HAP-1 (cell line): Measurements from ENCODE around the gene KRT4.

Experiments
- DNase-seq, 2 experiments: peaks; one replicate each; pipeline ENCODE4 v3.0.0-alpha.2; 2016 to 2020; ENCODE audit warnings: low spot score in 2 of 2
- H3K27me3 ChIP-seq: fragments of 250-450 bp; sonication (Bioruptor Pico); 2 replicates; pipeline ENCODE4 v1.5.1; 2020; ENCODE audit warnings: low read depth, mild to moderate bottlenecking, moderate library complexity
- H3K36me3 ChIP-seq: fragments of 250-450 bp; sonication (Bioruptor Pico); replicated peaks from 2 replicates; pipeline ENCODE4 v1.5.1; 2020; ENCODE audit warnings: mild to moderate bottlenecking
- H3K4me1 ChIP-seq: fragments of 250-450 bp; sonication (Bioruptor Pico); 2 replicates; pipeline ENCODE4 v1.5.1; 2020; ENCODE audit warnings: mild to moderate bottlenecking
- H3K4me3 ChIP-seq: fragments of 250-450 bp; sonication (Bioruptor Pico); 2 replicates; pipeline ENCODE4 v1.5.1; 2020; ENCODE audit warnings: mild to moderate bottlenecking, moderate library complexity
- H3K9me3 ChIP-seq: fragments of 250-450 bp; sonication (Bioruptor Pico); 2 replicates; pipeline ENCODE4 v1.5.1; 2020; ENCODE audit warnings: mild to moderate bottlenecking, moderate library complexity
- in situ Hi-C: fragments of 300-500 bp; cut with MboI; formaldehyde crosslinking; loops from 3 replicates; pipeline ENCODE4 v1.14.3; 2020; ENCODE audit warnings: low sequenced_read_pairs, inconsistent platforms, mixed read lengths

The KRT4 gene

DNA sequence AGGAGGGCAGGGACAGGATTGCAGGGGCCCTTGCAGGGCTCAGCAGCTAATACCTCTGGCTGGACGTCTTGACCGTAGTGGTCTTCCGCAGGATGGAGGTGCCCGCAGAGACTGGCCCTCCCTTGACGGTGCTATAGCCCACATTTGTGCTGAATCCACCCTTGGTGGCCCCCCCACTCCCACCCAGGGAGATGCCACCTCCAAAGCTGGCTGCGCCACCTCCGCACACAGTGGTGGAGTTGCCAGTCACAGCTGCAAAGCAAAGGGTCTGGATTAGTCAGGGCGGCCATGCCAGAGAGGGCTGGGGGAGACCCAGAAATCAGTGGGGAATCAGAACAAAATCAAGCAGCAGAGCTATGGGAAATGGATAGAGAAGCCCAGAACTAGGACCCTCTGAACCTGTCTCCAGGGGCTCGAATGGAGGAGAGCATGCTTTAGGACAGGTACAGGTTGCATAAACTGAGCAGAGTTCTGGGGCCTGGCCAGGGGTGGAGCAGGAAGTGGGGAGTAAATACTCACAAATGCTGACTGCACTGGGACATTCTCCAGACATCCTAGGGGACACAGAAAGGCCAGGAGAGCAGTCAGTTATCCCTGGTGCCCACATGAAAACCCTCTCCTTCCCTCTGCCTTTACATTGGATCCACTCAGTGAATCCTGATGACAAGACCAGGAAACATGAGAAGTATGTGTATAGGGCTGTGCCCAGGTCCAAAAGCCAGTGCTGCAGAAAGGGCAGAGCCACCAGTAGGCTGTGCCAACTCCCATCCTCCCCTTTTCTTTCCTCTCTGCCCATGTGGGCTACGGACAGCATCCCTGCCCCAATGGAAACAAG, 8.1 kb upstream of the KRT4 start:
- no peak for DNase-seq
- Histone ChIP-seq H3K36me3 (no peaks in the 10 kb centered on the region), H3K4me3 (no peak overlapping the region), H3K9me3 (no peaks in the 10 kb centered on the region; the same call in 1 of the 2 replicates), H3K4me1 (no peaks in the 10 kb centered on the region), H3K27me3 (peaks cover 8% of the 10 kb centered on the region; the same call in 1 of the 2 replicates)
- in situ Hi-C loops: no loop called here

DNA sequence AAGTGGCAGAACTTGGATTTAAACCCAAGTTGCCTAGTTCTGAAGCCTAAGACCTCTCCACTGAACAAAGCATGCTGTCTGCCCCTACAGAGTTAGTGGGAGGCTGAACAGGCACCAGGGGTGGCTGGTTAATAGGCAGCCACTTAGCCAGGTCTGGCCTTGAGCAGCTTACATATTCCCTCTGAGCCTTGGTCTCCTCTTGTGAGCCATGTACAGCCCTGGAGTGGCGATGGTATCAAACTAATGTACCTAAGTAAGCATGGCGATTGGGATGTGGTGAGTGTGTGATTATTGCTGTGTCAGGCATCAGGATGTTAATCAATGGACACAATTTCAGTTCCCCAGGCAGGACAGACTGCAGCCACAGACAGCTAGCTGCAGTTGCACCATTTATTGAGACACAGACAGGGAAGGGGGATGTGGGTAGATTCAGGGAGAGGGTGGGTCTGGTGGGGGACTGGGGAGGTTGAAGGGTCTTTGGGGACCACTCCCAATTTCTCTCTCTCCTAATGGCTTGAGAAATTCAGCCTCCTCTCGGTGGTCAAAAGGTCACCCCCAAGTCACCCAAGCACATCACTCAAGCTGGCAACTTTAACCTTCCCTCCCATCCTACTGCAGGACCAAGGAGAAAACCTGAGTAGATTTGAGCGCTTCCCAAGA, 7.3 kb upstream of the KRT4 start:
- Histone ChIP-seq H3K4me3 (no peak overlapping the region), H3K27me3 (peaks cover 8% of the 10 kb centered on the region; the same call in 1 of the 2 replicates), H3K36me3 (no peaks in the 10 kb centered on the region), H3K4me1 (no peaks in the 10 kb centered on the region), H3K9me3 (no peaks in the 10 kb centered on the region; the same call in 1 of the 2 replicates)
- DNase-seq: no peak
- in situ Hi-C loops: no loop called here

- H3K4me1 ChIP-seq: no peaks in the 10 kb centered on the region
- in situ Hi-C loops: no loop called here
Measured at GRCh38 chr12:52820521-52820920, 6.6 kb upstream of the KRT4 start.

DNA sequence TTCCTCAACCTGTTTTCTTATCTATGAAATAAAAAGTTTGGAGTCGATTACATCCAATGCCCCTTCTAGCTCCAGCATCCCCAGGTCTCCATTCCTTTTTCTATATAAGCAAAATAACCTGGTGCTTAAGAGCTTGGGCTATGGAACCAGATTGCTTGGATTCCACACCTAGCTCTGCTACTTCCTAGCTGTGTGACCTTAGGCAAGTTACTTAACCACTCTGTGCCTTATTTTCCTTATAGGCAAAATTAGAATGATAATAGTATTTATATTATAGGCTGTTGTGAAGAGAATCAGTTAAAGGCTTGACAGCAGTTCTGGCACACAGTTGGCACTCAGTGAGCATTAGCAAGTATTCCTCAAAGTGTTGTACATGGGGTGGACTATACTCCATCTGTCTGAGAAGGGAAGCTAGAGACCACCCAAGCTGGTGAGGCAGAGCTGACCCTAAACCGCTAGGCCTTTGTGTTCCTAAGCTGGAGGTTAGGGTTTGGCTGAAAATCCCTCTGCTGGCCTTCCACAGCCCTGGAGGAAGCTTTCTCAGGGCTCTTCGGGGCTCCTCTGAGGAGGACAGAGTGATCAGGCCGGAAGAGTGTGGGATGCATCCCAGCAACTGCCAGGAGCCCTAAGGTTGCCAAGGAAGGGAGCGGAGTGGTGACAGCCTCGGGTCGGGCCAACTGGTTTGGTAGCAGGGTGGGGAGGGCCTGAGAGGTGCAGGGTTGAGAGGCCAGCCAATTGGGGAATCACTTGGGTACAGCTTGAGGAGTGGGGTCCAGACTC, 6.0 kb upstream of the KRT4 start:
- Histone ChIP-seq H3K4me3 (no peak overlapping the region), H3K9me3 (no peaks in the 10 kb centered on the region; the same call in 1 of the 2 replicates), H3K4me1 (no peaks in the 10 kb centered on the region), H3K27me3 (peaks cover 8% of the 10 kb centered on the region; the same call in 1 of the 2 replicates), H3K36me3 (no peaks in the 10 kb centered on the region)
- no peak for DNase-seq
- in situ Hi-C loops: no loop called here

More at GRCh38 chr12:52820521-52820920, 6.6 kb upstream of the KRT4 start:
- H3K27me3 ChIP-seq: peaks cover 8% of the 10 kb centered on the region; the same call in 1 of the 2 replicates
- no peak for DNase-seq
- no peaks in the 10 kb centered on the region; the same call in 1 of the 2 replicates for H3K9me3 ChIP-seq
- H3K36me3 ChIP-seq: no peaks in the 10 kb centered on the region
- H3K4me3 ChIP-seq: no peak overlapping the region

GRCh38 chr12:52818887-52819420, 5.0 kb upstream of the KRT4 start:
- in situ Hi-C loops: no loop called here
- Histone ChIP-seq H3K36me3 (no peaks in the 10 kb centered on the region), H3K4me1 (no peaks in the 10 kb centered on the region), H3K4me3 (no peak overlapping the region), H3K9me3 (no peaks in the 10 kb centered on the region; the same call in 1 of the 2 replicates), H3K27me3 (peaks cover 8% of the 10 kb centered on the region; the same call in 1 of the 2 replicates)
- no peak for DNase-seq

DNA sequence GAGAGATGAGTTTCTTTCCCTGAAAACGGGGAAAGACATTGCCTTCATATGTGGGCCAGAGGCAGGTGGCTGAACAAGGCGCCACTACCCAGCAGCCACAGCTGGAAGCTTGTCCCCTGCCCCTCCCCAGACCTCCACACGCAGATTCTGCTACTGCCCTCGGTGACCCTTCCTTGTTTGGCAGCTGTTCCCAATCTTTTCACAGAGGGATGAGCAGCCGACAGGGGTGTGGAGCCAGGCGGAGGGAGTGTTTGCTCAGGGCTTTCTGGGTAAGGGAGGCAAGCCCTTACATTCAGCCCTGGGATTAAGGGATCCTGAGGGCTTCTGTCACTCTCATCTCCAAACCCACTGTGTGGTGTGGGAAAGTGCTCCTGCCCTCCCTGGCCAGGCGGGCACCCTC, 4.5 kb upstream of the KRT4 start:
- in situ Hi-C loops: no loop called here
- Histone ChIP-seq H3K4me3 (no peak overlapping the region), H3K4me1 (no peaks in the 10 kb centered on the region), H3K36me3 (no peaks in the 10 kb centered on the region), H3K27me3 (peaks cover 8% of the 10 kb centered on the region; the same call in 1 of the 2 replicates), H3K9me3 (no peaks in the 10 kb centered on the region; the same call in 1 of the 2 replicates)
- no peak for DNase-seq

GRCh38 chr12:52817699-52818238, 3.9 kb upstream of the KRT4 start:
- H3K36me3 ChIP-seq: no peaks in the 10 kb centered on the region
- DNase-seq: no peak
- in situ Hi-C loops: no loop called here

DNA sequence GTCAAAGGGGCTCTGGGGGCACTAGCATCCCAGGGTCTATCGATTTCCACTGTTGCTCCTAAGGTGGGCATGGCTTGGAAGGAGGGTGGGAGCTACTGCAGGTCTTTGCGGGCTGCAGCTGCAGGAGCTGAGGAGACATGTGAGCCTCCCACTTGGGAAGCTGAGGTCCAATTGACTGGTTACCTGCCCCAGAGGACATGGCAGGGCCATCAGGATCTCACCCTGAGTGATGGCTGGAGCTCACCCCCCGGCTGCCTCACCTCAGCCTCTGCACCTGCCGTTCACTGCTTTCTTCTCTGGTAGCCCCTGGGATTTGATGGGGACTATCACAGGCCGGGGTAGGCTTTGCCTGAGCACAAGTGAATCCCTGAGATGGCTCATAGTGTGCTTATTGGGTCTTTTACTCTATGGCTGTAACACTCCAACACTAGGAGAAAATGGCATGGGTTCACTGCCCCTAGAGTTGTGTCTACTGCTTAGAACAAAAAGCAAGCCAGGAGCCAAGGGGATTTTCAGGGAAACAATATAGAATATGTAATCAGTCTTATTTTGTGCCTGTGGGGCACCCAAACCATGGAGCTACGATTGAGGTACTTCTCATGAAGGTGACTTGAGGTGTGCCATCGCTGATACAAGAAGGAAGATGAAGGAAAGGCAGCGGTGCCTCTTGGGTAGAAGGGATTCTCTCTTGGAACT, 3.2 kb upstream of the KRT4 start:
- peaks cover 8% of the 10 kb centered on the region; the same call in 1 of the 2 replicates for H3K27me3 ChIP-seq
- no peak overlapping the region for H3K4me3 ChIP-seq
- in situ Hi-C loops: no loop called here
- H3K36me3 ChIP-seq: no peaks in the 10 kb centered on the region
- no peak for DNase-seq
- H3K9me3 ChIP-seq: no peaks in the 10 kb centered on the region; the same call in 1 of the 2 replicates
- H3K4me1 ChIP-seq: no peaks in the 10 kb centered on the region

More at GRCh38 chr12:52817699-52818238, 3.9 kb upstream of the KRT4 start:
- Histone ChIP-seq H3K27me3 (peaks cover 8% of the 10 kb centered on the region; the same call in 1 of the 2 replicates), H3K4me1 (no peaks in the 10 kb centered on the region), H3K4me3 (no peak overlapping the region), H3K9me3 (no peaks in the 10 kb centered on the region; the same call in 1 of the 2 replicates)

DNA sequence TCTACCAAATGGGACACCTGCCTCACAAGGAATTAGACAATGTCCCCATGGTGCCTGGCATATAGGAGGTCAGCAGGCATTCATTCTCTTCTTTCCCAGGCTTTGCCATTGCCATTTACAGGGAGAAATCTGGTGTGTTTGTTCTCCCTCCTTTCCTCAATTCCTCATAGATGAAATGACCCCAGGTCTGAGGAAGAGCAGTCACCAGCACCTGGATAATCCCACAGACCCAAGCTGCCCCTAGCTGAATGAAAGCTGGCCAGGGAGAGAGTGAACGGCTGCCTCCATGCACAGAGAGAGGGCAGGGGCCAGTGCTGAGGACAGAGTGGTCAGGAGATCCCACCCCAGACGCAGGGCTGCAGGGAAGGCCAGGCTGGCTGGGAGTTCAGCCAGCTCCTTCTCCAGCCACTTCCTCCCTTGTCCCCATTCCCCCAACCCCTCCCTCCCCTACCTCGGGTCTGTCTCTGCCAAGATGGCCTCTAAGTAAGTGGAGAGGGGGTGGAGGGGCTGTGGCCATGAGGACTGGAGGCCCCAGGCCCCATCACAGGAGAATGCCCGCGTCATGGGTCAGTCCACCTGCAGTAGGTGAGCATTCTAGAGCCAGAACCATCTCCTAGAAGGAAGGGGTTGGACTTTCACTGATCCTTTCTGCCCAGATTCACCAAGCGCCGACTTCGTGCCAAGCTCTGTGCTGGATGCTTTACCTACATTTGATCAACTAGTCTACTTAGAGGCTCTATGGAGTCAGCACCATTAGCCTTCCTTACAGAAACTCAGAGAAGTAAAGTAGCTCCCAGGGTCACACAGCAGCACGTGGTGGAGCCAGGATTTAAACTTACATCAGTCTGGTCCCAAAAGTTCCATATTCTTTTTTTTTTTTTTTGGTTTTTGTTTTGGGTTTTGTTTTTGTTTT, 2.0 kb upstream of the KRT4 start:
- no peaks in the 10 kb centered on the region for H3K36me3 ChIP-seq
- H3K4me1 ChIP-seq: no peaks in the 10 kb centered on the region
- no peak overlapping the region for H3K4me3 ChIP-seq
- in situ Hi-C loops: no loop called here
- DNase-seq: no peak
- H3K9me3 ChIP-seq: no peaks in the 10 kb centered on the region; the same call in 1 of the 2 replicates
- H3K27me3 ChIP-seq: peaks cover 8% of the 10 kb centered on the region; the same call in 1 of the 2 replicates

DNA sequence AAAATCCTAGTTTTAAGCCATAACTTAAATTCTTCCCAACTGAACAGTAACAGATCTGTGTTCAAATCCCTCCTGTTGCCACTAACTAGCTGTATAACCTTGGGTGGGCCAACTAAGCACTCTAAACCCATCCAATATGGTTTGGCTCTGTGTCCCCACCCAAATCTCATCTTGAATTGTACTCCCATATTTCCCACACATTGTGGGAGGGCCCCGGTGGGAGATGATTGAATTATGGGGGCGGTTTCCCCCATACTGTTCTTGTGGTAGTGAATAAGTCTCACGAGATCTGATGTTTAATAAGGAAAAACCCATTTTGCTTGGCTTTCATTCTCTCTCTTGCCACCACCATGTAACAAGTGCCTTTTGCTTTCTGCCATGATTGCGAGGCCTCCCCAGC, 1.2 kb upstream of the KRT4 start:
- Histone ChIP-seq H3K27me3 (0 out of 2 replicates have a peak, but pooled peaks cover 5% of the 10 kb centered on the region), H3K36me3 (no peaks in the 10 kb centered on the region), H3K4me1 (no peaks in the 10 kb centered on the region), H3K4me3 (no peak overlapping the region), H3K9me3 (no peaks in the 10 kb centered on the region; the same call in 1 of the 2 replicates)
- DNase-seq: no peak
- in situ Hi-C loops: no loop called here

GRCh38 chr12:52814710-52815155, 817 bp upstream of the KRT4 start:
- Histone ChIP-seq H3K36me3 (no peaks in the 10 kb centered on the region), H3K9me3 (no peaks in the 10 kb centered on the region; the same call in 1 of the 2 replicates), H3K4me1 (no peaks in the 10 kb centered on the region), H3K4me3 (no peak overlapping the region), H3K27me3 (0 out of 2 replicates have a peak, but pooled peaks cover 5% of the 10 kb centered on the region)
- DNase-seq: no peak
- in situ Hi-C loops: no loop called here
